SK-N-DZ (cell line): ENCODE results near the gene GATA2.

Source experiments
- DNase-seq: peaks from one replicate; pipeline ENCODE4 v3.0.0-alpha.2; 2015; ENCODE audit warnings: low spot score

GATA2 gene

DNA sequence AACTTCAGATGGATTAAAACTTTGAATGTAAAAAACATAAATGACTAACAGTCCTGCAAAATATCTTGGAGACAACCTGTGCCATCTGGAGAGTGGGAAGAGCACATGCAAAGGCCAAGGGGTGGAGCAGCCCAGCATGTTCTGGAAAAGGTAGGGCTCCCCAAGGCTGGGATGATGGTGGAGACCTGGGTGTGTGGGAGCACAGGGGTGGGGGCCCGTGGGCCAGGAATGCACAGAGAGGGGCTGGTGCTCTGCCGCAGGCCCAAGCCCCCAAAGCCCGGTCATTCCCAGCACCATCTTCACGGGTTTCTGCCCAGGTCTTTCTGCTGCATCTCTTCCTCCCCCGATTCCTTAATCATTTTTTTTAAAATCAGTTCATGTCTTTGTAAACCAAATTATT is 9.7 kb upstream of the GATA2 start:
- no peak for DNase-seq

DNA sequence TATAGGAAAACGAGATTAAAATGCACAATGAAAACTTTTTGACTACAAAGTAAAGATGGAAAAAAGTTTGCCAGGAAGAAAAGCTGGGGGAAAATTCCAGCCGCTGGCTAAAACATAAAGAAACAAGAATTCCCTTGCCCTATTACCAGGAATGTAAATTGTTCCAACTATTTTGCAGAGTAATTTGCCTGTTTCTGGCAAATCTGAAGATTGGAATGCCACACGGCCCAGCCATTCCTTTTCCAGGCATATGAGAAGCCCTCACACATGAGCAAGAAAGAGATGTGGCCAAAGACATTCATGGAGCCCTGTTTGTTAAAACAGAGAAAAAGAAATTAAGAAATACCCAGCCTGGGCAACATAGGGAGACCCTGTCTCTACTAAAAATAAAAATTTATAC is 8.4 kb upstream of the GATA2 start:
- DNase-seq: no peak

DNA sequence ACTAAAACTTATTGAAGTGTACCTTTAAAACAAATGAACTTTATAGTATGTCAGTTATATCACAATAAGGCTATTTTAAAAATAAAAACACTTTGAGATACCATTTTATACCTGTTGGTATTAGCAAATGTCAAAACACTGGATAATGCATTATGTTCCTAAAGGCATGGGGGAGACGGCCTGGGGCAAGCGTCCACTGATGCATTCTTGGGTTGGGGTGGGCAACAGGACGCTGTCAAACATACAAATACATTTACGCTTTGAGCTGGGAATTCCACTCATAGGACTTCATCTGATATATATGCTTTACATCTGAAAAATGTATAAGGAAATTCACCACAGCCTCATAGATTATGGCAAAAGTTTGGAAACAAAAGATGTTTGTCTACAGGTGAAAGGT is 7.6 kb upstream of the GATA2 start:
- no peak for DNase-seq

DNA sequence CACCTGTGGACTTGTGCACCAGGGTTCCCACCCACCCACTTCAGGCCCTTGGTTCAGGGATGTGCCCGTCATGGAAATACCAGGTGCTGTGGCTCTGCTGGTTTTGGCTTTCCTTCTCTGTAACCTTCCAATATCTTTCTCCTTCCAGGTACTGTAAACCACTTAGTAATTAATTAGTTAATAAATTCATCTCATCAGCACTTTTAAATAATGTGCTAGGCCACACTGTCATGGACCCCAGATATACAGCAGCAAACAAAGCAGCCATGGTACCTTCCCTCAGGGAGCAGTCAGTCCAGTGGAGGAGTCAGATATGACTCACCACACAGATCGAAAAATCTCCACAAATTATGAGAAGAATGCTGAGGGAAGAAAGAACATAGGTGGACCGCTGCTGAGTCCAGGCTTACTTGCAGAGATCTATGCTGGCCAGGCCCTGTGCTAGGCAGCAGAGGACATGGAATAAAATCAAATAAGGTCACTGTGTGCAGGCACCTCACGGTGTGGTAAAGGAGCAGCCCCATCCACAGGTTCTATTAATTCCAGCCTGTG is 6.8 kb upstream of the GATA2 start:
- no peak for DNase-seq

DNA sequence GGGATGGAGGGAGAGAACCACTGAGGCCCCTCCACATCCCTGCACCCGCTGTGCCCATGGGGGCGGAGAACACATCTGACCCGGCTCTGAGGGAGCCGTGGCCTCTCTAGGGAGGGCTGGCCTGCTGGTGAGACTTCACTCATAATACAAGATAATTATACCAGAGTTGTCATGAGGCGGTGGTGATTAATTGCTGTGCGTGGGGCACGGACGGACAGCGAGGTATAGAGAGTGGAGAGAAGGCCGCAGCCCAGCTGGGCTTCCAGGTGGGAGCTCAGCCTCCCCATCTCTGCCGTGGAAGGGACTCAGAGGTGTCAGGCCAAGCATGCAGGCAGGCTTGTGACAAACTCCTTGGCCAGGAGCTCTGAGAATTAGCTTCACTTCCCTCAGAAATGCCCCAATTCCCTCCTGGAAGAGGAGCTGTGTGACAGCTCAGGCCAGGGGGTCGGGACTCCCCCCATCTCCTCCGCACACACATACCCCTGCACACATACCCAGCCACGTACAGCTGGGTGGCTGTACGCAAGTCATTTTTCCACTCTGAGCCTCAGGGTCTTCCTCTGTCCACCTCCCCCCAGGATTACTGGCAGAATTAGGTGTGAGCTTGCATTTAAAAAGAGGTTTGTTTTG is 6.0 kb upstream of the GATA2 start:
- DNase-seq: peak; percentile 2

DNA sequence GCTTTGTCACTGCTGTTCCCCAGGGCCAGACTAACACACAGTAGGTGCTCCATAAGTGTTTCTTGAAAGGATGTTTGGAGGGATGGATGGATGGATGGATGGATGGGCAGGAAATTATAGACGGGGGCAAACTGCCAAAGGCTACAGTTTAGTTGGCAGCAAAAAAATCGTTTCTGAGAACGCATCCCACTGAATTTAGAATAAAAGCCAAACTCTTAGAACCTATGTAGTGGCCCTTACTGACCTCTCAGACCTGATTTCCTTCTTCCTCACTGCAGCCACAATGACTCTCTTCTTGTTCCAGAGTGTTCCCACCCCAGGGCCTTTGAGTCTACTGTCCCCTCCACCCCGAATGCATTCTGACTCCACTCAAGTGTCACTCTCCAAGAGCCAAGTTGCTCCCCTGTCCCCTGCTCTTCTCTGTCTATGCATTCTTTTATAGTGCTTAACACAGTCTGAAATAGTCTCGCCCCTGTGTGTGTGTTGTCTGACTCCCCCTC is 5.2 kb upstream of the GATA2 start:
- DNase-seq: peak; percentile 11

DNA sequence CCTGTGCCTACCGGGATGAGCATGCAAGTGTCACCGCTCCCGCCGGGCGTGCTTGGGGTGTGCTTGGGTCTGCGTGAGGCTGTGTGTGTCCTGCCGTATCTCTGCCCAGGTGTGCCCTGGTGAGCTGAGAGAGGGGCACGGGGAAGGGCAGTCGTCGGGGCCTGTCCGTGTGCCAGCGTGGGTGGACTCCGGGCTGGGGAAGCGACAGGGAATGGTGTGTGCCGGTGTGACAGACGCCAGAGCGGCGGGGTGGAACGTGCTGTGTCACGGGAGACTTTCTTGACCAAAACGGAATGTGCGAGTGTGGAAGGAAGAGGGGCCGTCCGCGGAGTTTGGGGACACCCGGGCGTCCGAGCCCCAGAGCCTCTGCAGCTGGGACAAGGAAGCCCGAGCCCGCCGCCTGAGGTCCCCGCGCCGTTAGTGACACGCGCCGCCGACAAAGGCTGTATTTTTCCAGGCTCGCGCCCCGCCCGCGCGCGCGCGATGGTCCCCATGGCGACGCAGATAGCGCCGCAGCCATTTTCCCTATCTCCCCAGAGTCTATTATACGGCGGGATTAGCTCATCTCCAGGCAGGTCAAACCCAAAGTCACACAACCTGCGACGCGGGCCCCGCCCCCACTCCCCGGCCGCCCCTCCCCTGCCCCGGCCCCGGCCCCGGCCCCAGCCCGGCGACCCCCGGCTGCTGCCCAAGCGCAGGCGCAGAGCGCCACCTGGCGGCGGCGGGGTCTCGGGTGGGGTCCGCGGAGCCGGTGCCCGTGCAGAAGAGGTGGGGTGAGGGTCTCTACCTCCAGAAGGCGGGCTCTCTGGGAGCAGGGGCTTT is 4.5 kb upstream of the GATA2 start:
- DNase-seq: peak; percentile 95

DNA sequence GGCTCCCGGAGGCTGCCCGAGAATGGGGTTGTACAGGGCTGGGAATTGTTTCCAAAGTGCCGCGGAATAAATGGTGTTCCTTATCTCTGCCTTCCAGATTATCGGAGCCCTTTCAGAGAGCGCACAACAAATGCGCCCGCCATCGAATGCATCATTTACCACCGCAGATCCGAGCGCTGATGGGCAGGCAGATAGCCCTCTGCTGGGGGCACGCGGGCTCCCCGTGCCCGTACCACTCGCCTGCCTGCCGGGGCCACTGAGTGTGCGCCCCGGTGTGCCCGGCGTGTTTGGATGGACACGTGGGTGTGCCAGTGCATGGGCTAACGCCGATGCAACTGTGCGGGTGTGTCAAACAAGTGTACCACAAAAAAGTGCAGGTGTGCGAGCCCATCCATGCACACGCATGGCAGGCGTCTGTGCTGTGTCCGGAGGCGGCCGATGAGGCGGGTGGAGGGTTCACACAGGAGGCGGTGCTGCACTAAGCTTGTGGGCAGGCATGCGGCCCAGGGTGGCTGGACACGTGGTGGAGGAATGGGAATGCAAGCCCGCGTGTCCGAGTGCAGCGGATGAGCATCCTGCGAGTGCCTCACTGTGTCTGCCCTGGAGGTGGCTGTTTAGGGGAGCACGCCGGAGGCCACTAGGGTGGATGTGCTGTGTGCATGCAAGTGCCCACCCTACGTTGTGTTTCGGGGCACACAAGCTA is 3.8 kb upstream of the GATA2 start:
- DNase-seq: peak; percentile 69

DNA sequence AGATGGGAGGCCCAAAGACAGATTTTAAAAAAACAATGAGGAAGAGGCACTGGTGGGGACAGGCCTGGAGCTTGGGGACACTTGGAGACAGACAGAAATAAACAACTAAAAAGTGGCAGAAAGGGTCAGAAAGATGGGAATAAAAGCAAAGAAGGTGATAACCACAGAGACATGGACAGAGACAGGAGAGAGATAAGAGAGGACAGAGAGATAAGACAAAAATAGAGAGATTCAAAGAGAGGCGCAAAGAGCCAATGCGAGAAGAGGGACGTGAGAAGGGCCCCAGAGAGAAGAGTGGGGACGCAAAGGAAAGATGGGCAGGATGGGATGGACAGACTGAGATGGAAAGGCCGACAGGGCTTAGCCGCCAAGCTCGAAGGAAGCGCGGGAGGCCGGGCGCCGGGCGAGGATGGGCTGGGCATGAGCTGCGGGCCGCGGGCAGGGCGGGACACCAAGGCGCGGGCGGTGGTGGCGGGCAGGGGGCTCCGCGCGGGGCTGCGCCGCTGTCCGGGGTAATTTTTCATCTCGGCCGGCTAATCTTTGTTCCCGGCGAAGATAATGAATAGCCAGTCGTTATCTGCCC is 3.1 kb upstream of the GATA2 start:
- DNase-seq: no peak

DNA sequence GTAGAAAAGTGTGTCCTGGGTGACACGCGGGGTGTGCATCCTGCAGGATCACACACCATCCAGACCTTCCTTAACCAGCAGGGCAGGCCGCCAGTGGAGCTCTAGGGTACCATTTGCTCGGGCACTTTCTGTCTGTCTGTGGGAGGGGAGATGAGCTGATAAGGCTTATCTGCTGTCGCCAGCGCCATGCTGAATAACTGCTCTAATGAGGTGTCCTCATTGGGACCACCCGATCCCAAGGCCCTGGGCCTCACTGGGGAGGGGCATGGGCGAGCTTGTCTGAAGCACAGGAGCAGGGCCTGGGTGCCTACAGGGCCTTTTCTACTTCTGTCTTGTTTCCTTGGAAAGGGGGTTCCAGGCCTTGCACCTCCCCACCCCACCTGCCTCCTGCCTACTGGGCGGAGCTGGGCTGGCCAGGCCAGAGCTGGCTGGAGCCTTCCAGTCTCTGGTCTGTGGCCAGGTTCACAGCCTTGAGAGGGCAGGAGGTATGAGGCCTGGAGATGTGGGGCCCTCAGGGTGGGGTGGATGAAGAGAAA is 2.5 kb upstream of the GATA2 start:
- DNase-seq: peak; percentile 95

DNA sequence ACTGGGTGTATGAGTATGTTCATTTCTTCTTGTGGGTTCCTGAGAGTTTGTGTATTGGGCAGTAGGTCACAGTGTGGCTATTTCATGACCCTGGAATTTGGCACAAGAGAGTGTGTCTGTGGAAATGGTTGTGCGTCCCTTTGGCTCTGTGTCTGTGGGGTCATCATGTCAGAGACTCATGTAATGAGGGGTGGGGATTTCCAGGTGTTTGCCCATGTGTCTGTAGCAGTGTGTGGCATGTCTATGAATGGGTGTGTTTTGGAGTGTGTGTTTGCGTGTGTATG is 1.3 kb upstream of the GATA2 start:
- no peak for DNase-seq

DNA sequence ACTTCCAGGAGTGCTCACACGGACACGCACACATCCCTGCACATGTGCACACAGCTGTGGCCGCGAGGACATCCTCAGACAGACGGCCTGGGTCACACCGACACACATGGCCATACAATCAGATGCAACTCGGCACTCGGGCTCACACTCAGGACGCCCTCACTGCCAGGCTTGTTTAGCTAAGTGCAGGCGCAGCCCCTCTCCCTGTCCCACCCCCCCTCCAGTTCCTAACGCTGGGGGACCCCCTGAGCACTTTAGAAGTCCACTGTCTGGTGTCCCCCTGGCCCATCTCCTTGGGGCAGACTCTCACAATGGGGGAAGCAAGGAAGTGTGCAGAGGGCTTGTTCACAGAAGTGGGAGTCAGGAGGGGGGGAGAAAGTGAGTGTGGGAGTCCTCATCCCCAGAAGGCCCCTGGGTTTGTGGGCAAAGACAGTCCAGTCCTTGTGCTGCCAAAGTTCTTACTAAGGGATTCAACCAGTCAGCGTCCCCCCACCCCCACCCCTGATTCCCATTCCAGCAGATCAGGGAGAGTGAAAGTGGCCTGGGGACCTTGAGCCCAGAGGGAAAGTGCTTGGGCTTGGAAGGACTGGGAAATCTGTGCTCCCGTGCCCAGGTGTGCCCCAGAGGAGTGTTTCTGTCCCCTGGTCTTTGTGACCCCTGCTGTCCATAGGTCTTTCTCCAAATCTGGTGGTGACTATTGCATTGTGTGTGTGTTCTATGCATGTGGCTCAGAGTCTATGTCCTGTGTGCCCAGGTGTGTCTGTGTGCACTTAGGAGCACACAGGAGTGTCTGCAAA is 767 bp upstream of the GATA2 start:
- DNase-seq: no peak

DNA sequence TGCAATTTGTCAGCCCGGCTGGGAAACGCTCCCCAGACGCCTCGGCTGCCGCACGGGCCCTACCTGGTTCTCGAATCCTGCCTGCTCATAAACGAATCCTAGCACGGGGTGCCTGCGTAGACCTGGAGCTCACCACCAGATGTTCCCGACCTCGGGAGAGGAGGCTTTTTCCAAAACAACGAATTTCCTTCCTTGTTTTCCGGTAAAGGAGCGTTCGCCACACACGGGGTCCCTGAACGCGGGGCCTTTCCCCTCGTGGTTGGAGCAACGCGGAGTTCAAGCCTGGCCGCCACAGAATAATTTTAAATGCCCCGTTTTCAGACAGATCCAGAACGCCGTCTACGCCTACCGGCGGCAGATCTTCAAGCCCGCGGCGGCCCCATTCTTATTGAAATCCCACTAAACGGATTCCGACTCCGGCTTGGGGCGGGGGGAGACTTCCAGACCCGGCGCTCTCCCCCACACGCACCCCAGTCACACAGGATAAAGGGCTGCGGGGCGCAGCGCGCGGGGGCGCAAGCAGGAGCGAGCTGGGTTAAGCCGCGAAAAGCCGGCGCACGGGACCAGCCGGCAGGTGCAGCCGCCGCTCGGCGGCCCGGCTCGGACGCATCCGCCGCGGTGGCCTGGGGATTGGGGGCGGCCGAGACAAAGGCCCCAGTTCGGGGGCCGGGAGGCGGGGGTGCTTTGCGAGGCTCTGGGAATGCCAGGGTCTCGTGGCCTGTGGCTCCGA is 895 bp downstream of the GATA2 start:
- DNase-seq: no peak

DNA sequence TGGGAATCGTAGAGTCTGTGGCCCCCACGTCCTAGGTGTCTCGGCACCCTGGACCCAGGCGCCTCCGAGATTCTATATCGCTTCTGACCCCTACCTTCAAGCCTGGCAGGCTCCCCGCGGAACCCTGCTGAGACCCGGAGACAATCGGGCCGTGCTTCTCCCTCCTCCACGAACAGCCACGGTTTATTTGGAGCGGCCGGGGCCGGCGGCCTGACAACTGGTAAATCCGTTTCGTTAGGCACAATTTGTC is 1.4 kb downstream of the GATA2 start:
- DNase-seq: no peak

DNA sequence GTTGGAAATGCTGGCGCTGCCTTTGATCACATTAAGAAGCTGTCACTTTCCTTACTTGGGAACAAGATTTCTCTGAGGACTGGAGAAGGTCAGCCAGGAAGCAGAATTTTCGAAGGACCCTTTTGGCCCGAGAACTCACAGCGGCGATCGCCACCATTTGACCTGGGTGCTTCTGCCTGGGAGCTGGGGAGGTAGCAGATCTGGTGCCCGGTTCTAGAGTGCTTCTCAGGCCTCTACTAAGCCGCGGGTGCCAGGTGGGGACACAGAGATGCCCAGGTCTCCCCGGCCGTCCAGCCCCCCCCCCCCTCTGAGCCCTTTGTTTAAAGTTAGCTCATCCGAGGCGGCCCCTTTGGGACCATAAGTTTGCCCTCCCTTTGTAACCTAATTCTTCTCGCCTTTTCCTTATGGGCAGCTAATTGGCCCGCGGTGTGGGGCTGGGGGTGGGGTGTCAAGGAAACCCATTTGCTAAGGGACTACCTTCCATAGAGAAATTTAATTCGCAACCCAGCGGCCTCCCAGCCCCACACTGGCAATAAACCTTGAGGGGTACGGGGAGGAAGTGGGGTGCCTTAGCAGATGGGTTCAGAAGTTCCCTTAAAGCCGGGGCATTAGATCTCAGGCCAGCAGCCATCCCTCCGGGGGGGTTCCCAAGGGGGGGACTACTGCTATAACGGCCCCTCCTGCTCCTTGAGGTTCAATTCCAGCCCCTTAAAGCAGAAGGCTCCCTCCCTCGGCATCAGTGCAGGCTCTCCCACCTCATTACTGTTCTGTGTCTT is 1.9 kb downstream of the GATA2 start:
- DNase-seq: no peak

DNA sequence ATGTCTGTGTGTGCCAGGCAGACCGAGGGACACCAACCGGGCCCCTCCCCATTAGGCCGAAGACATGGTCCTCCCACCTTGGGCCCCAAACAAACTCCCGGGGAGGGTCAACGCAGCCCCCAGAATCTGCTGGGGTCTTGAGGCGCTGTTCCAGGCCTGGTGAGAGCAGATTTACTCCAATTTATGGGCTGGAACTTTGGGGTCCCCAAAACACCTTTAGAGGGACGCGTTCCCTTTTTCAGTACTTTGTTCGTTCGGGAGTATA is 2.4 kb downstream of the GATA2 start:
- DNase-seq: no peak

DNA sequence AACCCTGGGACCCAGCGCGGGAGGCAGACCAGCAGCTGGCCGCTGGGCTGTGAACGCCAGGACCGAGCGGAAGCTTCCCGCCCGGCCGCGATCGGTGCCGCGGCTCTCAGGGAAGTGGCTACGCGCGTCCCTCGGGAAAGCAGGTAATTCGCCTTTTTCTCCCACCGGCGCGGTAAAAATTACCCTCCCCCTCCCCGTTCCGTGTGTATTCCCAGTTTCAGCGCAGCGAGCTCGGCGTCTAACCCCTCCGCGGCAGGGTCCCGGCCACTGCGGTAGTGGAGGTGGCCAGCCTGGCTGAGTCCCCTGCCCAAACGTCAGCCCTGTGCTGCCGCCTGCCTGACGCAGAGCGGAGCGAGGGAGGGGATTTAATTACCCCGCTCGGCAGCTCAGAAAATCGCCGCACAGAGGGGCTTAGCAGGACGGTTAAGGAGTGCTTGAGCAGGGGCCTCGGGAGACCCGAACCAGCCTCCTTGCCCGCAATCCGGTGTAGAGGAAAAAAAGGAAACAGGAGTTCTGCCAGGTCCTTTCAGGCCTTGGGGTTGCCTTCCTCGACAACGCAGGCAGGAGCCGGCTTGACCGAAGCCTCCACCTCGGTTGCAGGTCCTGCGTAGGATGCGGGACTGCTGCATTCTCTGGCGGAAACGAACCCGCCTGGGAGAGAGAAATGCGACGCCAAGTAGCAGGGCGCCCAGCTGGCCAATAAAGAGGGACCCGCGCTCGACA is 2.9 kb downstream of the GATA2 start:
- peak; percentile 70 for DNase-seq

DNA sequence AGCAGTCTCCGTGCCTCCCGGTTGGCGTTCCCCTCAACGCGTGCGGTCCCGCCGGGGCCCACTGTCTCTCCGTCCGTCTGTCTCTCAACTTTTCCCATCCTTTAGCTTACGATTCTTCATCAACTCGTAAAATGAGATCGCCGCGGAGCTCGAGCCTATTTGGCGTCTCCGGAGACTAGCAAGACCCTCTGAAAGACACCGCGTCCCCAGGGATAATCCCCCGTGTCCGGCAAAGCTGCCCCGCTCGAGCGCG is 3.4 kb downstream of the GATA2 start:
- DNase-seq: no peak

DNA sequence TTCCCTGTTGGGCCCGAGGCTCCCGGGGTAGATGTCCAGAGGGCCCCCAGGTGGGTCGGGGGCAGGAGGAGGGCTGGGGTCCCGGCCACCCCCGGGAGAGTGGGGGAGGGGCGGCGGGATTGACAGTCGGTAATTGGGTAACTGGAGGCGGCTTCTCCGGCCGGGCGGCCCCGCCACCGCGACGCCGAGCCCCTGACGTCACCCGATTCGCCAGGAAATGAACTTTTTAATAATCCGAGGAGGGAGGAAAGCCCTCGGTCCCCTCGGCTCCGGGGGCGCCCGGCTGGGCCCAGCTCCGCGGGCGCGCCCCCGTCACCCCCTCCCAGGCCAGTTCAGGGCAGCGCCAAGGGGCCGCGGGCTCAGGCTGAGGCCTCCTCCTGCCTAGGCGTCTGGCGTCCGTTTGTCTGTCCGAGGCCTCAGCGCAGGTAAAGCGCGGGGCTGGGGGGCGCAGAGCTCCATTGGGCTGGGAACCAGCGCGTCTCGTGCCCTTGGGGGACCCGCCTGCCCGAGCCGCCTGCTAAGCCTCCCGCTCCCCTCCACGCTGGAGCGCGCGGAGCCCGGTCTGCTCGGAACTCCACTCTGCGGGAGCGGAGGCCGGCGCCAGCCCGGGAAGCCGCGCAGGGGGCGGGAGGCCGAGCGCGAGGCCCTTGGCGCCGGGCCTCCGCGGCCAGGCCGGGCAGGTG is 3.9 kb downstream of the GATA2 start:
- DNase-seq: peak; percentile 78
